HG02623 (cell line): Measurements from ENCODE around the gene KIF26A.
"Not testable (repeated sequence)": the region's sequence is repeated elsewhere in the genome, so short reads cannot be mapped to it uniquely, and the experiment has no call there.

Experiments used
- ATAC-seq: cut with Tn5 transposase; IDR thresholded peaks from one replicate; pipeline ENCODE4 v1.9.1; 2021; ENCODE audit warnings: moderate library complexity; ENCODE audit not compliant: unreplicated experiment

The KIF26A gene

GRCh38 chr14:104142946-104143470 is 4.6 kb downstream of the KIF26A start:
- ATAC-seq, result no peak

DNA sequence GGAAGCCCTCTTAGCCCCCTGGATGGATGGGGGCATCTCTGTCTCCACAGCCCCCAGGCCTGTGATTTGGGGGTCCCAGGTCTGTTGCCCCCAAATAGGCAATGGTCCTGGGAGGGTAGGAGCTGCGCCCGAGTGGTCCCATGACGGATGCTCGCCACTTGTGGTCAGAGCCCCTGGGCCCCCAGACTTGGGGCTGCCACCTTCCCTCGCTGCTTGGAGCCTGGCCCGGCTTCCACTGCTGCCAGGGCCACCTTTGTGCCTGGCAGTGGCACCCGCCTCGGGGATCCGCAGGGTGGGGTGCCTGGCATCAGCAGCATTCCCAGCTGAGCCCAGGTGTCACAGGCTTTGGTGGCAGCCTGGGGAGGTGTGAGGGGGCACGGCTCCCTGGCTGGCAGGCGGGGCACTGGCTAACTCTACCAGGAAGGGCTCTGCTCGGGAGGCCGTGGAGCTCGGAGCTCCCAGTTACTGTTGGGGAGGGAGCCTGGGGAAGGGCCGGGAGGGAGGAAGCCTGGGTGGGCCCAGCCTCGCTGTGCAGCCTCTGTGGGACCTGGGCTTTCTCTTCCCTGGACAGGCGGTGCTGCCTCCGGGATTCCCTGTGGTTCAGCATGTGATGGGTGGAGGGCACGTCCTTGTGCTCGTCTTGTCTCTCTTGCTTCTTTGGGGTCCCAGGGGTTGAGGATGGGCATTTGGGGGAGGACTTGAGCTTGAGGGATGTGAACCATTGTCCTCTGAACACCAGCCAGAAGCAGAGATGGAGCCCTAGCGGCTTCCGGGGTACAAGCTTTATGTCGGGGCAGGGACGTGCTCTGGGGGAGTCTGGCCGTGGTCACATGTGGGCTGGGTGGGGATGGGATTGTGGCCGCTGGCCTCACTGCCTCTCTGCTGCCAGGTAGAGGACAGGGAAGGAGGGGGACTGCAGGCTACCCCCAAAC is 5.4 kb downstream of the KIF26A start:
- ATAC-seq, result no peak

DNA sequence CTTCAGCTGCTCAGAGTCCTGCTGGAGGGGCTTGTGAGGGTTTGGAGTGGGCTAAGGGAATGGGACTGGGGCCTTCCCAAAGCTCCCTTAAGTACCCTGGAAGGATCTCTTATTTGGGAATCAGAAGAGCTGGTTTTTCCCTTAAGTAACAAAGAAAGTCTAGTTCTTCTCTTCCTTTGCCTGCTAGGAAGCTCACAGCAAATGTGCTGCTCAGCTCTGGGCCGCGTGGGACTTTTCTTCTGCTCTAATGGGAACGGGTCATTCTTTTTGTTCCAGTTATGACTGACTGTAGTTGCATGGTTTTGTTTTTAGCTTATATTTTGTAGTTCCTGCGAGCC is 6.0 kb downstream of the KIF26A start:
- no peak for ATAC-seq

GRCh38 chr14:104144911-104145825 is 6.8 kb downstream of the KIF26A start:
- ATAC-seq, result no peak

DNA sequence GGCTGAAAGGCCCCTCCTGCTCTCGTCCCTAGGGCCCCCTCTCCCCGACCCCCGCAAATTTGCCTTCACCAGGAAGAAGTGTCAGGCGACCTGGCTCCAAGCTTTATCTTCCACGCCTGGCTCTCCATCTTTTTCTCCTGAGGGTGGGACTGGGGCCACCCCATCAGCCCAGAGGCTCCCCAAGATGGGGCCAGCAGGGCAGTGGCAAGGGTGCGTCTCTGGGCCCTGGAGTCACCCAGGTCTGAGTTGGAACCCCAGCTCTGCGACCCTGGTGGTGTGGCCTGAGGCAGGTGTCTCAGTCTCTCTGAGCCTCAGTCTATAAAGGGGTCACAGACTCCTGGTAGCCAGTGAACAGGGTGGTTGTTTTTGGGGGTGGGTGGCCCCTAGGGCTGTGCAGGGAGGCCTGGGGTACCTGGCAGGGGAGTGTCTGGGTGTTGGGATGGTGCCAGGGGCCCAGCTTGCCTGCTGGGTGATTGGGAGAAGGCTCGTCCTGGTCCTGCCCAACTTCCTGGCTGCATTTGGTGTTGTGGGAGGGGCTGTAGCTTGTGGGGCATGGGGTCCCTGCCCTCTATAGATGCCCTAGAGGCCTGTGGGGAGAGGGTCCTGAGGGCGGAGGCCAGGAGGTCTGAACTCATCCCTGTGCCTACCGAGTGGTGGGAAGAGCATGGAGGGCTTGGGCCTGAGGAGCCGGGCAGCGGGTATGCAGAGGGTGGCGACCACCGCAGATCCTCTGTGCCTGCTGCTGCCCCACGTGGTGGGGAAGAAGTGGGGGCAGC is 7.6 kb downstream of the KIF26A start:
- no peak for ATAC-seq

GRCh38 chr14:104146651-104147345 is 8.4 kb downstream of the KIF26A start:
- ATAC-seq, result no peak

DNA sequence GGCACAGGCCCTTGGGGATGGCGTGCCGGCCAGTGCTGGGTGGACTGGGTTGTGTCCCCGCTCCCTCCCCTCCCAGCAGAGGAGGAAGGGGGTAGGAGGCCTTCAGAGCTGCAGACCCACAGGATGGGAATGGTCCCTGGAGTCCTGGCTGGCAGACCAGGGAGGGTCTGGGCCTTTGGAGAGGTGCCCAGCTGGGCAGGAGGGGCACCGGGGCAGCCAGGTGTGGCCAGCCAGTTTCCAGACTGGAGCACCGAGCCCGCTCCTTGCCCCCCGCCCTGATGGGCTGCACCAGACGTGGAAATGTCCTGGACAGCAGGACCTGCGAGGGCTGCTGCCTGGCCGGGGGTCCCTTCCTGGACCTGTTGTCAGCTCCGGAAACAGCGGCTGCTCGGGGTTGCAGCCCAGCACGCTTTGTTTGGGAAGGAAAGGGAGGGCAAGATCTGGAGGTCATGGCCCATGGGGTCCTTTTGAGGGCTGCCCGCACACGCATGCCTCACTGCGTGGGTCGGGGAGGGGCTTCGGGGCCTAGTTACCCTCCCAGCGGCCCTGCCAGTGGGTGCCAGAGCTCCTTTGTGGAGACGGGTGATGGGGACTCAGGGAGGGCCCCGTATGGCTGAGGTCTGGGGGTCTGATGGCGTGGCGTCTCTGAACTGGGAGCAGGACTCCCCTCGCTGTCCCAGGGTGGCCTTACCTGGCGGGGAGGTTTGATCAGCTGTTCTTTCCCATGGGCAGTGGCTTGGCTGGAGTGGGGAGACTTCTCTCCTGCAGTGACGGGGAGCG is 9.1 kb downstream of the KIF26A start:
- no peak for ATAC-seq

- no peak for ATAC-seq
Measured at GRCh38 chr14:104148433-104149277, 10.3 kb downstream of the KIF26A start.

GRCh38 chr14:104149278-104149595 is 10.8 kb downstream of the KIF26A start:
- no peak for ATAC-seq

GRCh38 chr14:104149617-104150135 is 11.3 kb downstream of the KIF26A start:
- ATAC-seq, result no peak

GRCh38 chr14:104150136-104151025 is 12.0 kb downstream of the KIF26A start:
- ATAC-seq, result no peak

- no peak for ATAC-seq
Measured at GRCh38 chr14:104151026-104151381, 12.6 kb downstream of the KIF26A start.

- ATAC-seq, result no peak
Measured at GRCh38 chr14:104151566-104152245, 13.3 kb downstream of the KIF26A start.

DNA sequence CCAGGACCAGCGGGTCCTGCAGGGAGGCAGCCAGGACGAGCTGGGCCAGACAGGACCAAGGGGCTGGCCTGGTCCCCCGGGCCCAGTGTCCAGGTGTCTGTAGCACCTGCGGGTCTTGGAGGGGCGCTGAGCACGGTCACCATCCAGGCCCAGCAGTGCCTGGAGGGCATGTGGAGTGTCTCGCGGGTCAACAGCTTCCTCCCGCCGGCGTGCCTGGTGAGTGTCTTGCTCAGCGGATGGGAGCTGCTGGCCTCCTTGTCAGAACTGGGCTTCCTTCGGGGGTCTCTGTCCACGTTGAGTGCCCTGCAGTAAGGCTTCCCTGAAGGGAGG is 13.8 kb downstream of the KIF26A start:
- no peak for ATAC-seq

DNA sequence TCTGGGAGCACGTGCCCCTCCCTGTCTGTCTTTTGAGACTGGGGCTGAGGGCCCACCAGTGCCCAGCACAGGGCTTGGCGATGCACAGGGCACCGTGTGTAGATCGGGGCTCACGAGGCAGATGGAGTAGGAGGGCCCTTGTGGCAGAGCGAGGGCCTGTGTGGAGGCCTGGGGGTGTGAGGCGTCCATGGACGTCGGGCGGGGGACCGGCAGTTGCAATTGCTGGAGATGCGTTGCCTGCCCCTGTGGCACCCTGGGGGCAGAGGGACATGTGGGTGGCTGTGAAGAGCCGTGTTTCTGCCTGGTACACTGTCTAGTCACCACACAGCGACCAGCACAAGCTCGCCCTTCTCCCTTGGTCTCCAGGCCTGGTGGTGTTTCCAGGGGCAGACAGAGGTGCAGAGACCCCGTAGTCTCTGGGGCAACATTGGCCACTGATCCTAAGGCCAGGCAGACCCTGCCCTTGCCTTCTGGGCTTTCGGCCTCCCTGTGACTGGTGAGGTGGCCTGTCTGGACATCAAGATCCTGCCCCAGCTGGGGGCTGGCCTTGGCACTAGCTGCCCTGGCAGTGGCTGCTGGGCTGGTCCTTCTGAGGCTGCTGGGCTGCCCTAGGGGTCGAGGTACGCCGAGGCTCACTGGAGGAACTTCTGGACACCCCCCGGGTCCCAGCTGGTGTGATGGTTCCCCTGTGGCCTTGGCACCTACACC is 14.5 kb downstream of the KIF26A start:
- no peak for ATAC-seq

DNA sequence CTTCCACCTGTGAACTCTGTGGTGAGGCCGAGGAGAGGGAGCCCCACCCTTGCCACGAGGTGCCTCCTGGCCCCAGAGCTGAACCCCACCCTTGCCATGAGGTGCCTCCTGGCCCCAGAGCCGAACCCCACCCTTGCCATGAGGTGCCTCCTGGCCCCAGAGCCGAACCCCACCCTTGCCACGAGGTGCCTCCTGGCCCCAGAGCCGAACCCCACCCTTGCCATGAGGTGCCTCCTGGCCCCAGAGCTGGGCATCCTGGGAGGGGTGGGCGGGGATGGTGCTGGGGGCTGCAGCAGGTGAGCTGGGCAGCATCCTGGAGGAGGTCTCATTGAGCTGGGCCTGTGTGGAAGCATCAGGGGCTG is 15.0 kb downstream of the KIF26A start:
- ATAC-seq, result not testable (repeated sequence)

DNA sequence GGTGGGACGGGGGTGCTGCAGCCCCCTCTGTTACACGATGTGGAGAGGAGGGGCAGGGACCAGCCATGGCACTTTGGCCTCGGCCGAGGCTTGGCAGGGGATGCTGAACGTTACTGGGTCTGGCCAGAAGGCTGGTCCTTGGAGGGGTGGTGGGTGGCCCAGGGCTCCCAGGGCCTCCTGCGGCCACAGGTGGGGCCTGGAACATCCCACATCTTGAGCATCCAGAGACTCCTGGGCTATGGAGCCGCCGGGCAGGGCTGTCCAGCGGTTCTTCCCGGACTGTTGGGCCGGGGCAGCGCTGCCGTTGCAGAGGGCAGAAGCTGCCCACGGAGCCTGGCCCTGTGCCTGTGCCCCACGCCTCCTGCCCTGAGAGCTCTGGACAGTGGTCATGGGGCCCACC is 15.9 kb downstream of the KIF26A start:
- ATAC-seq, result no peak
